GM12878 (cell line): ENCODE data around the gene FMN2. TPM values are rescaled to one million over a fixed set of nuclear protein-coding genes. Genes with fewer than 3 reads are reported as not detected.

ENCODE experiments used
- ATAC-seq: fragments of 200-7000 bp; cut with Tn5 transposase; 3 replicates; pipeline ENCODE4 v1.9.1; 2020; ENCODE audit warnings: mild to moderate bottlenecking, moderate library complexity
- BruUV-seq: library from RNA; stranded (reverse); fragments of 400-500 nt; replicated peaks from 2 replicates; lab custom pipeline; 2021; lab: Mats Ljungman, UMichigan
- CTCF ChIA-PET: fragments of 300-600 bp; sonication (Branson Sonifier 250); formaldehyde crosslinking; extraction: SDS; loops from one replicate; lab custom pipeline; 2021; ENCODE audit warnings: inconsistent platforms; lab: Yijun Ruan, JAX
- POLR2A ChIA-PET: fragments of 350-600 bp; formaldehyde crosslinking; extraction: SDS; loops from one replicate; lab custom pipeline; 2021; ENCODE audit warnings: inconsistent platforms; lab: Charles Lee
- RAD21 ChIA-PET: fragments of 300-600 bp; sonication (Branson Sonifier 250); formaldehyde crosslinking; loops from one replicate; lab custom pipeline; 2023; ENCODE audit warnings: antibody characterized with exemption; ENCODE audit not compliant: unreplicated experiment; lab: Charles Lee
- SMC1A ChIA-PET: fragments of 300-600 bp; sonication (Branson Sonifier 250); formaldehyde crosslinking; loops from one replicate; lab custom pipeline; 2023; ENCODE audit not compliant: unreplicated experiment, uncharacterized antibody; lab: Charles Lee
- DNase-seq: peaks from one replicate; pipeline ENCODE4 v3.0.0-alpha.2; 2011; ENCODE audit warnings: low read depth, low spot score
- FAIRE-seq: peaks from 3 replicates; lab custom pipeline; 2011; peaks lifted over from hg19 to GRCh38; lab: Jason Lieb, UNC
- H2AFZ ChIP-seq: 2 replicates; pipeline ENCODE4 v1.6.0; 2011; ENCODE audit warnings: low read depth, low read length, control low read depth; ENCODE audit not compliant: control insufficient read depth
- H3K27ac ChIP-seq: 2 replicates; pipeline ENCODE4 v1.5.1; 2011; ENCODE audit warnings: control low read depth; ENCODE audit not compliant: control insufficient read depth, insufficient read depth
- H3K27me3 ChIP-seq, 2 experiments: replicated peaks in 1 of 2; 2 replicates each; pipeline versions ENCODE4 v1.6.0 to v1.6.1; 2011; ENCODE audit warnings: low read length in 1 of 2; ENCODE audit not compliant: control insufficient read depth in 2 of 2, insufficient read depth in 2 of 2
- H3K36me3 ChIP-seq, 2 experiments: 2 replicates each; pipeline ENCODE4 v1.5.1; 2011; ENCODE audit warnings: low read length in 1 of 2; ENCODE audit not compliant: control insufficient read depth in 2 of 2, insufficient read depth in 2 of 2
- H3K4me1 ChIP-seq: 2 replicates; pipeline ENCODE4 v1.6.1; 2011; ENCODE audit warnings: mild to moderate bottlenecking, low read length, moderate library complexity, mixed read lengths; ENCODE audit not compliant: control insufficient read depth, insufficient read depth
- H3K4me2 ChIP-seq: 2 replicates; pipeline ENCODE4 v1.6.0; 2011; ENCODE audit warnings: control low read depth; ENCODE audit not compliant: control insufficient read depth, insufficient read depth
- H3K4me3 ChIP-seq: fragments of 200-600 bp; sonication (generic); 2 replicates; pipeline ENCODE4 v1.5.1; 2016
- H3K79me2 ChIP-seq: 2 replicates; pipeline ENCODE4 v1.6.0; 2011; ENCODE audit warnings: low read length; ENCODE audit not compliant: control insufficient read depth, insufficient read depth
- H3K9ac ChIP-seq: 2 replicates; pipeline ENCODE4 v1.8.0; 2011; ENCODE audit warnings: low read length, control low read depth, mixed read lengths; ENCODE audit not compliant: control insufficient read depth, insufficient read depth
- H3K9me3 ChIP-seq: replicated peaks from 3 replicates; pipeline ENCODE4 v1.5.1; 2011; ENCODE audit warnings: mild to moderate bottlenecking, low read length; ENCODE audit not compliant: control insufficient read depth, insufficient read depth
- H4K20me1 ChIP-seq: 2 replicates; pipeline ENCODE4 v1.6.0; 2011; ENCODE audit not compliant: control insufficient read depth, insufficient read depth
- RB1 ChIP-seq: fragments of 450-650 bp; formaldehyde crosslinking; IDR thresholded peaks from 2 replicates; pipeline ENCODE4 v1.6.1; 2017; ENCODE audit warnings: mild to moderate bottlenecking, borderline replicate concordance
- SMAD1 ChIP-seq: fragments of 450-650 bp; IDR thresholded peaks from 2 replicates; pipeline ENCODE4 v1.6.1; 2018; ENCODE audit warnings: mild to moderate bottlenecking, low read depth; ENCODE audit not compliant: partially characterized antibody
- TCF3 ChIP-seq: IDR thresholded peaks from 2 replicates; pipeline ENCODE4 v1.6.1; 2012; ENCODE audit warnings: low read depth, mild to moderate bottlenecking, low read length, borderline replicate concordance; ENCODE audit not compliant: insufficient read depth
- WGBS: methylation state at CpG from one replicate; pipeline ENCODE4 v1.1.6; 2016; ENCODE audit warnings: low lambda C conversion rate; ENCODE audit not compliant: insufficient replicate concordance, insufficient coverage; ENCODE audit errors: missing lambda C conversion rate; 5-methylcytosine and 5-hydroxymethylcytosine counted together
- in situ Hi-C: fragments of 300-500 bp; cut with MboI; formaldehyde crosslinking; loops from 9 replicates; pipeline ENCODE4 v1.14.3; 2018; ENCODE audit warnings: mixed read lengths
- intact Hi-C: fragments of 100-400 bp; cut with micrococcal nuclease; formaldehyde crosslinking; loops from one replicate; pipeline ENCODE4 v1.14.2; 2022; ENCODE audit not compliant: unreplicated experiment
- polyA plus RNA-seq, 11 experiments: library from polyadenylated mRNA; depleted of rRNA in 4 of 11; unstranded in 6 of 11; stranded (reverse) in 5 of 11; fragments of >200 nt; fragmentation: Nextera tagmentation in 4 of 11; fragmentation: Illumina TruSeq in 1 of 11; extraction: Ambion mirVana in 4 of 11; extraction: Trizol in 1 of 11; gene quantifications; 1 replicate in 1 of 11; 2 replicates in 10 of 11; pipeline versions ENCODE4 v1.2.1 to v1.2.3, GENCODE V29; 2011 to 2016; ENCODE audit warnings: inconsistent platforms in 2 of 11, missing spikeins in 2 of 11, low read depth in 1 of 11
- total RNA-seq, 4 experiments: library from RNA; depleted of rRNA in 3 of 4; stranded (reverse); fragments of >200 nt in 3 of 4; fragmentation: Illumina TruSeq in 1 of 4; extraction: Trizol in 1 of 4; gene quantifications; 2 replicates each; pipeline versions ENCODE4 v1.2.1 to v1.2.3, GENCODE V29; 2013 to 2021
- TF ChIP-seq, protein P1 (sequence below): fragments of 450-650 bp; IDR thresholded peaks from 2 replicates; pipeline ENCODE4 v1.6.1; 2017; ENCODE audit warnings: low read depth, mild to moderate bottlenecking, moderate library complexity
- TF ChIP-seq, protein P2 (sequence below): fragments of 450-650 bp; formaldehyde crosslinking; IDR thresholded peaks from 2 replicates; pipeline ENCODE4 v1.4.0; 2022; ENCODE audit warnings: mild to moderate bottlenecking, moderate library complexity

FMN2 gene
- total and polyA plus RNA-seq, 10 of the 15 experiments (the other 5 are each of a cell fraction or from before 2014, with no cell fraction given), result 0.60 TPM; not detected in 9

GRCh38 chr1:240201931-240202330, 110.2 kb downstream of the FMN2 start:
- BruUV-seq, result no TSS peak
- 30% methylated on average over 4 of the region's 4 CpGs for WGBS
- TF ChIP-seq RB1 (no peak), TCF3 (no peak), SMAD1 (no peak)
- TF ChIP-seq, protein P1, sequence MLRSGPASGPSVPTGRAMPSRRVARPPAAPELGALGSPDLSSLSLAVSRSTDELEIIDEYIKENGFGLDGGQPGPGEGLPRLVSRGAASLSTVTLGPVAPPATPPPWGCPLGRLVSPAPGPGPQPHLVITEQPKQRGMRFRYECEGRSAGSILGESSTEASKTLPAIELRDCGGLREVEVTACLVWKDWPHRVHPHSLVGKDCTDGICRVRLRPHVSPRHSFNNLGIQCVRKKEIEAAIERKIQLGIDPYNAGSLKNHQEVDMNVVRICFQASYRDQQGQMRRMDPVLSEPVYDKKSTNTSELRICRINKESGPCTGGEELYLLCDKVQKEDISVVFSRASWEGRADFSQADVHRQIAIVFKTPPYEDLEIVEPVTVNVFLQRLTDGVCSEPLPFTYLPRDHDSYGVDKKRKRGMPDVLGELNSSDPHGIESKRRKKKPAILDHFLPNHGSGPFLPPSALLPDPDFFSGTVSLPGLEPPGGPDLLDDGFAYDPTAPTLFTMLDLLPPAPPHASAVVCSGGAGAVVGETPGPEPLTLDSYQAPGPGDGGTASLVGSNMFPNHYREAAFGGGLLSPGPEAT, result no peak
- TF ChIP-seq, protein P2, sequence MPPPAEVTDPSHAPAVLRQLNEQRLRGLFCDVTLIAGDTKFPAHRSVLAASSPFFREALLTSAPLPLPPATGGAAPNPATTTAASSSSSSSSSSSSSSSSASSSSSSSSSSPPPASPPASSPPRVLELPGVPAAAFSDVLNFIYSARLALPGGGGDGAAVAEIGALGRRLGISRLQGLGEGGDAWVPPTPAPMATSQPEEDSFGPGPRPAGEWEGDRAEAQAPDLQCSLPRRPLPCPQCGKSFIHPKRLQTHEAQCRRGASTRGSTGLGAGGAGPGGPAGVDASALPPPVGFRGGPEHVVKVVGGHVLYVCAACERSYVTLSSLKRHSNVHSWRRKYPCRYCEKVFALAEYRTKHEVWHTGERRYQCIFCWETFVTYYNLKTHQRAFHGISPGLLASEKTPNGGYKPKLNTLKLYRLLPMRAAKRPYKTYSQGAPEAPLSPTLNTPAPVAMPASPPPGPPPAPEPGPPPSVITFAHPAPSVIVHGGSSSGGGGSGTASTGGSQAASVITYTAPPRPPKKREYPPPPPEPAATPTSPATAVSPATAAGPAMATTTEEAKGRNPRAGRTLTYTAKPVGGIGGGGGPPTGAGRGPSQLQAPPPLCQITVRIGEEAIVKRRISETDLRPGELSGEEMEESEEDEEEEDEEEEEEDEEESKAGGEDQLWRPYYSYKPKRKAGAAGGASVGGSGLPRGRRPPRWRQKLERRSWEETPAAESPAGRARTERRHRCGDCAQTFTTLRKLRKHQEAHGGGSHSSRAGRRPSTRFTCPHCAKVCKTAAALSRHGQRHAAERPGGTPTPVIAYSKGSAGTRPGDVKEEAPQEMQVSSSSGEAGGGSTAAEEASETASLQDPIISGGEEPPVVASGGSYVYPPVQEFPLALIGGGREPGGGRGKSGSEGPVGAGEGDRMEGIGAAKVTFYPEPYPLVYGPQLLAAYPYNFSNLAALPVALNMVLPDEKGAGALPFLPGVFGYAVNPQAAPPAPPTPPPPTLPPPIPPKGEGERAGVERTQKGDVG (CRISPR knock-in tag), result no peak
- TF ChIP-seq, all 136 proteins: peak for 0
- POLR2A ChIA-PET, result no interaction called here
- DNase-seq (no peak), ATAC-seq (no peak), FAIRE-seq (no peak)
- H3K4me2 ChIP-seq, result no peak overlapping the region
- SMC1A ChIA-PET, result interaction anchor here (1.0 kb wide), 1 partner anchor 60 kb away, joined by 3 read pairs; no protein-coding TSS in a partner anchor
- H3K27me3 ChIP-seq, result no peaks in the 10 kb centered on the region
- H3K79me2 ChIP-seq, result no peaks in the 10 kb centered on the region
- RAD21 ChIA-PET, result no interaction called here
- no peak overlapping the region for H3K4me3 ChIP-seq
- in situ Hi-C loops (no loop called here), intact Hi-C loops (no loop called here)
- H4K20me1 ChIP-seq, result no peaks in the 10 kb centered on the region
- H3K9ac ChIP-seq, result no peak overlapping the region
- no peaks in the 10 kb centered on the region for H3K9me3 ChIP-seq
- no peaks in the 10 kb centered on the region for H3K36me3 ChIP-seq
- H3K27ac ChIP-seq, result no peak overlapping the region
- CTCF ChIA-PET, result interaction anchor here (2.0 kb wide), 1 partner anchor 13 kb away, joined by 5 read pairs; no protein-coding TSS in a partner anchor
- H2AFZ ChIP-seq, result no peak overlapping the region
- no peaks in the 10 kb centered on the region for H3K4me1 ChIP-seq
